ENCODE data around the gene NBEA.

Gene NBEA

DNA sequence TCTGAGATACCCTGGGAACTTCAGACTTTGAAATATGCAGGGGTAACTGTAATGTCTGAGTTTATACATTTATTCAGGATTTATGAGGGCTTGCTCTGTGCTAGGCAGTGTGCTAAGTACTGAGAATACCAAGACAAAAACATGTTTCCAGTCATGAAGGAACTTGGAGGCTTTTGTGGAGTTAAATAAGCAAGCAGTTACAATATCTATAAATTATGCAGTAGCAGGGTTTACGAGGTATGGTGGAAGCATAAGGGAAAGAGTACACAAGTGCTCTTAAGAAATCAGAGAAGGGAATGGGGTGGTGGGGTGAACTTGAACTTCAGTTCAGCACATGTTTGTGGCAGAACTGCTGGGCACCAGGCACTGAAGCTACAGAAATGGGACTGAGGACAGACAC is 506.4 kb downstream of the NBEA start:
- DNase-seq: no peak

- DNase-seq: no peak
Observed at GRCh38 chr13:35449821-35450220, 507.8 kb downstream of the NBEA start.

DNA sequence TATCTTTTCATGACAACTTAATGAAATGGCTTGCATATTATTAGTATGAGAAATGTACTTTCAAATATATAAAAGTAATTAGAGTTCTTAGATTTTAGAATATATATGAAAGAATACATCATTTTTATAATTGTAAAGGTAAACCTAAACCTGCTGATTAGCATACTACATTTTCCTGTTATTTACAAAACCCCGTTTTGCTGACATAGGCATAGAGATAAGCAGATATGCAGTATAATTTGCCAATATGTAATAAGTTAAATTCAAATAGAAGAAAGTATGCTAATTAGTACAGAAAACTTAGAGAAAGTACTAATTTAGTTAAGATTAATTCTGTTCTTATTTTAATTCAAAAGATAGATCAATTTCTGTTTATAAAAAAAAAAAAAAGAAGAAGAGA is 513.0 kb downstream of the NBEA start:
- no peak for DNase-seq

GRCh38 chr13:35457258-35457657 is 515.2 kb downstream of the NBEA start:
- DNase-seq: no peak

DNA sequence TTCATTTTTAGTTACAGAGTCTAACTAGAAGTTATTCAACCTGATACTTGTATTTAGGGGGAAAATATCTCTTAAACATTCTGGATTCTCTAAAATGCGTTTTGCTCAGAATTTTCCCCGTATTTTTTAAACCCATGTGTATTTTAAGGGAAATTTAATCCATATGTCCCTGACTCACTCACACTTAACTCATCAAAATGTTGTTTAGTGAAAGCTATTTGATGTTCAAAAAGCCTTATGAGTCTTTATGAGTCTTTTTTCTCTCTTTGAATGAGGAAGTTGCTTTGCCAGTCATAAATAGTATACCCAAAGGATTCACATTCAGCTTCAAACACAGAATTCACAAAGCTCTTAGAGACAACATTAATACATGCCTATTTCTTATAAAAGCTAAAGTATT is 518.0 kb downstream of the NBEA start:
- no peak for DNase-seq

GRCh38 chr13:35465371-35465770 is 523.3 kb downstream of the NBEA start:
- DNase-seq: no peak

DNA sequence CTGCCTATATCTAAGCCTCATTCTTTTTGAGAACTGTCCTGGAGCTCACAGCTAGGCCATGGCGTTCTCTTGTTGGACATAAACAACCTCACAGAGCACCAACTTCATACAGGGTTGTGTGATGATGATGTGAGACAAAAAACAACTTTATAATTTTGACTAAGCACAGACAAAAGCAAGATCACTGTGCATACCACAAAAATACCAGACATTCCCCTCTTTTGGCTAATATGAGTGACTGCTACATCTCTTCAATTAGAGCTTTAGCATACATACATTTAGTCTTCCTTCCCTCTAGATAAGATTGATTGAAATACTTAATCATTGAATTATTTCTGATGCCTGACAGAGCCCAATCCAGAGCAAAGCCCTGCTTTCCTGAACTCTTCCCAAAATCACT is 526.1 kb downstream of the NBEA start:
- no peak for DNase-seq

- no peak for DNase-seq
Observed at GRCh38 chr13:35469806-35470525, 527.9 kb downstream of the NBEA start.

DNA sequence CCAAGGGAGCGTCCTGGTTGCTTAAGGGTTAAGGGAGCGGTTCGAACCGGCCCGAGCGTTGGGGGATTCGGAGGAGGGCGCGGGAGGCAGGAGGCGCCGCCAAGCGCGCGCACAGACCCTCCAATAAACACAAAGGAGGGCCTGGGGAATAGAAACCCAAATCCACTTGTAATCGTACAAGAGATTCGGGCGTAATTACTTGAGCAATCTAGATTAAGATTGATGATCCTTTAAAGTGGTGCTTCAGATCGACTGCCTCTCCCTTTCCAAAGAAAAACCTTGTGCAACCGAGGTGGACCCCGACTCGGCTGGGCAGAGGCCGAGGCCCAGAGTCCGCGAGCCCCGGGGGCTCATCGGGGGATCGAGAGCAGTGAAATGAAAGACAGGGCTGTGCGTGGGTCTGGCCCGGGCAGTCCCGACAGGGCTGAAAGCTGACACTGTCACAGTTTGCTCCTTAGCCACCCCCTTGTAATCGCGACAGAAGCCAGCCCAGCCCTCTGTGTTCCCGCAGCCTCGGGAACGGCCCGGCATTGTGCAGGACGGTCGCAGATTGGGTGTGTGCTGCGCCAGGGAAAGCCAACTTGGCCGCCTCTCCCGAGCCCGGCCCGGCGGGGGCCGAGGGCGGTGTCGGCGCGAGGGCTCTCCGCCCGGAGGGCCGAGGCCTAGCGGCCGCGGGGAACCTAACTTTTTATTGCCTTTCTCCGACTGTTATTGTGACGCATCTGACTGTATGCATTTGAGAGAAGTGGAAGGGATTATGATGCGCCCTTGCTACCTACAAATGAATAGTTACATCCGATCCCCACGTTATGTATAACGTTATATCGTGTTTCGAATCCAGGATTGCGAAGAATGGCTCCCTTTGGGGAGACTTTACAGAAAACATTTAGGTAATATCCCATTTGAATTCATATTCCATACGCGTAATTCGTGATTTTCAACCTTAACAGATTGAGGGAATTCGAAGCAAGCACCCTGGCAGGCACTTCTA is 528.9 kb downstream of the NBEA start:
- no peak for DNase-seq

DNA sequence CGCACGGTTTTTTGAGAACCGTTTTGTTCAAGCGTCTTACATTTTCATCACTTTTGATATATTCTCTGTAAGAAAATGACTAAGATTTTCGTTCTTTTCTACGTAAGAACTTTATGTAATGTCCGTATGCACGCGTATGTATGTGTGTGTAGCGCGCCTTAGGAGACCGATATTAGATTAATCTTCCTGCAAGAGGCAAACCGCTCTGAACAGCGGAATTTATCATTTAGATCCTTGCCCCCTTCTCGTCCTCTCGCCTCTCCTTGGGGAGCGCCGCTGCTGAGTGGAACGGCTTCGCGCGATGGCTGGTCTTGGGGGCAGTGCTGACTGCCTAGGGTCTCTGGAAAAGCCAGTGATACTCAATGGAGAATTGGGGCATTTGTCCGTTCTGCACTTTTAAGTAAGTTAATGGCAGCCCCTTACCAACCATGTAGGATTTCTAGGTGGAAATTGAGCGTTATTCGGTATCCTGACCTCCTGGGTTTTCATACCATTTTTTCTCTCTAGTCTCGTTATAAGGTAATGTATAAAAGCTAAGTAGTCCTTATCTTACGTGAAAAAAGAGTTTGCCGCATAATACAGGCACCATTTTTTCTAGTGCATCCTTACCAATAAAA is 529.7 kb downstream of the NBEA start:
- no peak for DNase-seq

DNA sequence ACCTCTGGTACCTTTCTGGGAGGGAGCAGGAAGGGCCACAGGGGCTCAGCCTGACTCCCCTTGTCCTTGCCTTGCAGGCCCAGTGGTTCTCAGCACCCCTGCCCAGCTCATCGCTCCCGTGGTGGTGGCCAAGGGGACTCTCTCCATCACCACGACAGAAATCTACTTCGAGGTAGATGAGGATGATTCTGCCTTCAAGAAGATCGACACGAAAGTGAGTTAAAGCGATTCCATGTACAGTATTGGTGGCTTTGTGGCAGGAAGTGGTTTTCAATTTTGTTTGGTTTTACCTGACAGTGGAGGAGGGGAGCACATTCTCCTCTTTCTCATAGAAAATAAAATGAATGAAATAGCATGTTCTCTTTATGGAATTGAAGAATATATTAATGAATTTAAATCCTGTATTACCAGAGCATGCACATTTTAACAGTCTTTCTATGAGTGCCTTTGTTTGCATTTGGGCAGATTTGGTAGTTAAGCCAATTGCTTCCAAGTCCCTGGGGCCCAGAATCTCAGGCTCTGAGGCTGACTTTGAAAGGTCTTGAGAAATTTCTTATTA is 530.3 kb downstream of the NBEA start:
- DNase-seq: no peak

DNA sequence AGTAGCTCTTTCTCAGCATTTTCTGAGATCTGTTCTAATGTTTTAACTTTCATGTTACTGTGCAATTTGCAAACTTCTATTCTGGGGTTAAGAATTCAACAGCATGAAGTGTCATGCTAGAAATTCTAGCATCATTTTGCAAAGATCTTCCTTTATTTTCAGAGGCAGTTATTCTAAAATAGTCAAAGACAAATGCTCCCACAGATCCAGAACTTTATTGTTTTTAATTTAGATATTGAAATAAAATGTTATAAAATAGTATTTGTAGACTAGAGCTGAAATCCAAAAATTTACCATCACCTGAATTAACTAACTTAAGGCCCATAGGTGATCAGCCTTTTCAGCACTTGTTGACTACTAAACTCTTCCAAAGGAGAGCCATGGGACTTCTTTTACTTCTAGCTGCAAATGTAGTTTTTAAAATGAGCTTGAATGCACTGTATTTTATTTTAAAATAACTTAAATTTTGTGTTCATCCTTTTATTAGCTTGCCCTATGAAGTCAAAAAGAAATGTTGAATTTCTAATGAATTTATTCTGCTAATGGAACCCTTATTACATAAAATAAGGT is 531.2 kb downstream of the NBEA start:
- DNase-seq: no peak

DNA sequence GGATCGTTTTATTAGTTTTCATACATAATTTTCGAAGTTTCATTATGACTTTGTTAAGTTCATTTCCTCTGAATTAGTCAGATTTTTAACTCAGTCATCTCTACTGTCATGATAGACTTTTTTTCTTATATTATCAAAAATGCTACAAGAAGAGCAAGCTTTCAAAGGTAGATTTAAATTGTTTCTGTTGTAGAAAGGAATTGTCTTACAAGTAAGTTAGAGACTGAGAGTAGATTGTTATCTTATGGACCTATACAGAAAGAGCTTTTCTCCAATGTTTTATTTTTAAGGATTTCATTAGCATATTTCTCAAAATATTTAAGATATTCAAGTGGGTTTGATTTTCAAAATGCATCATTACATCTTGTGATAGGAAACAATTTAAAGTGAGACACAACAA is 531.7 kb downstream of the NBEA start:
- no peak for DNase-seq

DNA sequence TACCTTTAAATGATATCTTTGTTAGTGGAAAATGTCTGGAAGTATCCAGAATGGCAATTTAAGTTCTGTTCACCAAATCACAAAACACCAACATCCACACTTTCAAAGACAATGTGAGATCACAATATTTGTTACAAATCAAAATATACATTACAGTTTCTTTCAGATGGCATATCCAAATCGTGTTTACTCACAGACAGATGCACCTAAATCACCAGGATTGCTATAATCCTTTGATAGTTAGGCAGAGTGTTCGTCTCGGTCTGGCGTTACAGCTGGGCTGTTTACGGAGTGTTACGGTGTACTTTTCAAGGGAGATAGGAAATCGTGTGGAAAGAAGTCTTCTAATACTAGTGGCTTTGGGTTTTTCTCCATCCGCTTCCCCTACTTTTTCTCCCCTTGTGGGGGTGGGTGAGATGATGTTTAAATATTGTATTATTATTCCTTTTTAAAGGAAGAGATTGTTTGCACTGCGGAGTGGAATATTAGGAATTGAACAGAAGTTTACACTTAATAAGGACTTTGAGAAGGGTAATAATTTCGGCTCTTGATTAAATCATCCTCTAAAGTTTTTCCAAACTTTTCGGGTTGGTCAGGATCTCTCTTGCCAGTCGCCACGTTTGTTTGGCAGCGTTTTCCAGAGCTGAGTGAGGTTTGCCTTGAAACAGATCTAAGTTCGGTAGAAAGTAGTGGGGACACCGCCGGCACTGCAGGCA is 532.6 kb downstream of the NBEA start:
- DNase-seq: no peak

GRCh38 chr13:35475212-35475959 is 533.3 kb downstream of the NBEA start:
- no peak for DNase-seq

DNA sequence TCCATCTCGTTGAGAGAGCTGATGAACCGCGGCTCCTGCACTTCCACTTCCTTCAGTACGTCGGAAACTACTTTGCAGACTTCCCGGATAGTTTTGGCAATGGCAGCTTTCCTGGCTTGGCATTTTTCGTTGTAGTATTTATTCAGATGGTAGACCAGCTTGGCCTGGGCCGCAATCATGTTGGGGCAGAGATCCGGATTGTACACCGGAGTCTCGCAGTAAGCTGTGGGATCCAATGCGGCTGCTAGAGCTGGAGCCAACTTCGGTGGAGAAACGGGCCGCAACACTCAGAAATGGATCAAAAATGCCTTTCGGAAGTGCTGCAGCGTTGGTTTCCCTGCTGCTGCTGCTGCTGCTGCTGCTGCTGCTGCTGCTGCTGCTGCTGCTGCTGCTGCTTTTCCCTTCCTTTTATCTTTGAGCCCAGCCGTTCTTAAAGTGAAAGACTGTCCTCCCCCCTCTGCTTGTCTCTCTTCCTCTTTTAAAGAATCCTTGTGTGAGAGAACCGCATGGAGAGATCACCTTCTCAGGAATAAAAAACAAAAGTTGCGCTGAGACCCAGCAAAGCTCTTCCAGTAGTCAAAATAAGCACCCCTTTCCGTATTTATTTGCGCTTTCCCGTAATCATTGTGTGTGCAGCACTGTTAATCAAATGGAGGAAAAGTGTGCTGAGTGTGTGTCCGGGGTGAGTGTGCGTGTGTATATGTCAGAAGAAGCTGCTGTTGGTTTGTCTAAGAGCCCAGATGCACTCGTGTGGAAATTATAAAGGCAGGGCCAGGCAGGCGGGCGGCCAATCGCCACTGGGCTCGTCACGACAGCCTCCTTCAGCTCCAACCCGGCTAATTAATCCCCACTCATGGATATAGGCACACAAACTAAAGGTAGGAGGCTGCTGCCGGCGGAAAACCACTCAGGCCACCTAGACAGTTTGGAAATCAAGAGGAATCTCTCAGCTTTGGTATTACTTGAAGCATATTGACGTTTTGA is 534.2 kb downstream of the NBEA start, which contains the start of gene MAB21L1:
TSS of gene MAB21L1 (minus strand) at position 730 of the 984 bp plus-strand sequence. CDS start at position 179, 551 bp downstream.
- no peak for DNase-seq

- DNase-seq: no peak
Observed at GRCh38 chr13:35477386-35477946, 535.4 kb downstream of the NBEA start.

- DNase-seq: no peak
Observed at GRCh38 chr13:35478271-35479037, 536.4 kb downstream of the NBEA start.

DNA sequence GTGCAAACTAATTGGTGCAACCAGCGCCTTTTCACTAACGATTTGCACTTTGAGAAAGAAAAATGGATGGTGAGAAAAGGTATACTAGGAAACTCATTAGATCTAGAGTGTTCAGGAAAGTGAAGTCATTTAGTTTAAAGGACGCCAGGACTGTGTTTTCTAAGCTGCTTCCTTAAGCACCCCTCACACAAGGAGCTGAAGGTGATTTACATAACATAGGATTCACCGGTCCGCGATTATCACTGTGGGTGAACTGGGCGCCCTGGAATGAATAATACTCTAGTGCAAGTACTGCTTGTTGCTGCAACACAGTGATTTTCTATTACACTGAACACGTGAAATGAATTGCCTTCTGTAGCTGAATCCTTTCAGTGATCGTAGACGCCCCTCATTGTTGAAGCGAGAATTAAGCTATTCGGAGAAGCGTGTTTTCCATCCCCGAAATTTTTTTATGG is 537.0 kb downstream of the NBEA start:
- DNase-seq: no peak
